ENCODE data around the gene RABL6. TPM values are rescaled to one million over a fixed set of nuclear protein-coding genes. Genes with fewer than 3 reads are reported as not detected.
"Not testable (repeated sequence)": the region's sequence is repeated elsewhere in the genome, so short reads cannot be mapped to it uniquely, and the experiment has no call there.

RABL6 gene
- total RNA-seq, 4 donors from 2014 or later = 54.2 to 70.7 (median 61.0) TPM

GRCh38 chr9:136777359-136777758, 30.4 kb upstream of the RABL6 start:
- no peak for TF ChIP-seq CTCF (IDR thresholded peaks at IDR 0.05)
- TF ChIP-seq POLR2AphosphoS5 (IDR thresholded peaks at IDR 0.05) = no peak
- TF ChIP-seq EP300 (IDR thresholded peaks at IDR 0.05) = no peak
- no peak for TF ChIP-seq POLR2A (IDR thresholded peaks at IDR 0.05)
- Histone ChIP-seq H3K27me3 (no peaks in the 10 kb centered on the region), H3K4me1 (no peaks in the 10 kb centered on the region), H3K4me3 (no peak overlapping the region), H3K9me3 (no peaks in the 10 kb centered on the region), H3K27ac (no peak overlapping the region), H3K36me3 (no peaks in the 10 kb centered on the region)
- no peak for DNase-seq (ENCODE audit: low spot score in 2 of 2)
- WGBS = 65% methylated on average over 14 of the region's 14 CpGs

- no peaks in the 10 kb centered on the region for H3K27me3 ChIP-seq
- TF ChIP-seq POLR2AphosphoS5 (IDR thresholded peaks at IDR 0.05) = no peak
- no peak for TF ChIP-seq CTCF (IDR thresholded peaks at IDR 0.05)
- no peak for TF ChIP-seq EP300 (IDR thresholded peaks at IDR 0.05)
- TF ChIP-seq POLR2A (IDR thresholded peaks at IDR 0.05) = no peak
- no peak overlapping the region for H3K4me3 ChIP-seq
- H3K27ac ChIP-seq = no peak overlapping the region
- 89% methylated on average over 5 of the region's 5 CpGs for WGBS
- no peaks in the 10 kb centered on the region for H3K9me3 ChIP-seq
- no peak for DNase-seq (ENCODE audit: low spot score in 2 of 2)
- no peaks in the 10 kb centered on the region for H3K4me1 ChIP-seq
- no peaks in the 10 kb centered on the region for H3K36me3 ChIP-seq
These were observed 27.9 kb upstream of the RABL6 start for GRCh38 chr9:136779808-136780207.

- no peak overlapping the region for H3K4me3 ChIP-seq
- no peaks in the 10 kb centered on the region for H3K36me3 ChIP-seq
- DNase-seq (ENCODE audit: low spot score in 2 of 2) = no peak
- 92% methylated on average over 3 of the region's 3 CpGs for whole genome bisulfite sequencing
- no peak overlapping the region for H3K27ac ChIP-seq
- no peaks in the 10 kb centered on the region for H3K27me3 ChIP-seq
- TF ChIP-seq POLR2A (IDR thresholded peaks at IDR 0.05) (no peak), EP300 (IDR thresholded peaks at IDR 0.05) (no peak), POLR2AphosphoS5 (IDR thresholded peaks at IDR 0.05) (no peak), CTCF (IDR thresholded peaks at IDR 0.05) (no peak)
- no peaks in the 10 kb centered on the region for H3K9me3 ChIP-seq
- peaks cover 2% of the 10 kb centered on the region for H3K4me1 ChIP-seq
These were observed 25.3 kb upstream of the RABL6 start for GRCh38 chr9:136782452-136782851.

GRCh38 chr9:136784249-136784996, 23.3 kb upstream of the RABL6 start:
- no peaks in the 10 kb centered on the region for H3K36me3 ChIP-seq
- no peaks in the 10 kb centered on the region for H3K27me3 ChIP-seq
- WGBS = 36% methylated on average over 9 of the region's 9 CpGs
- no peak overlapping the region for H3K27ac ChIP-seq
- H3K4me1 ChIP-seq = peaks cover 8% of the 10 kb centered on the region
- no peak for DNase-seq (ENCODE audit: low spot score in 2 of 2)
- H3K4me3 ChIP-seq = no peak overlapping the region
- H3K9me3 ChIP-seq = no peaks in the 10 kb centered on the region
- TF ChIP-seq EP300 (IDR thresholded peaks at IDR 0.05) = no peak
- TF ChIP-seq CTCF (IDR thresholded peaks at IDR 0.05) = peak in 1 of 2 donors; percentile 62

GRCh38 chr9:136784997-136785361, 22.8 kb upstream of the RABL6 start:
- H3K27ac ChIP-seq = no peak overlapping the region
- no peak for DNase-seq (ENCODE audit: low spot score in 2 of 2)
- TF ChIP-seq EP300 (IDR thresholded peaks at IDR 0.05) = no peak
- TF ChIP-seq CTCF (IDR thresholded peaks at IDR 0.05) = no peak
- no peak for TF ChIP-seq POLR2A (IDR thresholded peaks at IDR 0.05)
- TF ChIP-seq POLR2AphosphoS5 (IDR thresholded peaks at IDR 0.05) = no peak
- H3K4me3 ChIP-seq = no peak overlapping the region
- peaks cover 9% of the 10 kb centered on the region for H3K4me1 ChIP-seq
- 76% methylated on average over 6 of the region's 6 CpGs for WGBS
- no peaks in the 10 kb centered on the region for H3K36me3 ChIP-seq
- no peaks in the 10 kb centered on the region for H3K27me3 ChIP-seq
- no peaks in the 10 kb centered on the region for H3K9me3 ChIP-seq

GRCh38 chr9:136785565-136786355, 22.0 kb upstream of the RABL6 start:
- H3K4me1 ChIP-seq = peaks cover 15% of the 10 kb centered on the region
- DNase-seq (ENCODE audit: low spot score in 2 of 2); H3K9me3 ChIP-seq; H3K36me3 ChIP-seq; H3K4me3 ChIP-seq; H3K27ac ChIP-seq; H3K27me3 ChIP-seq: not testable (repeated sequence)
- WGBS = 84% methylated on average over 17 of the region's 23 CpGs

Data from suprapubic skin (tissue), 4 donors.